Fibroblast of mammary gland (primary cell): Measurements from ENCODE around the gene SPATA2.

Experiments used
- DNase-seq: peaks from one replicate; pipeline ENCODE4 v3.0.0-alpha.2; 2010; ENCODE audit warnings: low read depth
- H3K4me3 ChIP-seq: 2 replicates; pipeline ENCODE4 v1.5.1; 2011; ENCODE audit warnings: low read depth, mild to moderate bottlenecking, low read length, moderate library complexity; ENCODE audit not compliant: control insufficient read depth
- TF ChIP-seq, protein P1 (sequence below): conservative IDR thresholded peaks from 2 replicates; pipeline ENCODE4 v1.5.1; 2011; ENCODE audit warnings: low read depth, low read length, inconsistent platforms; ENCODE audit not compliant: control insufficient read depth, insufficient read depth

SPATA2 gene

DNA sequence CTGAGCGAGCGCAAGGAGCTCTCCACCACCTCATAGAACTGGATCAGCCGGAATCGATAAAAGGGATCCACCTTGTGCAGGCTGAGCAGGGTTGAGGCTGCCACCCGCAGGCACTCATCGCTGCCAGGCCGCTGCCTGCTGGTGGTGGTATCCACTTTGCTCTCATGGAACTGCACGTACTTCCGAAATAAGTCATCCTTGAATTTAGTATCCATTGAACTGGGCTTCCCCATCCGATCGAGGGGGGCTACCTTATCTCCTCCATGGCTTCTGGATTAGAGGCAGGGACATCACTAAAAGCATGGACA lies 7.1 kb downstream of the SPATA2 start:
- DNase-seq, result no peak
- no peak overlapping the region for H3K4me3 ChIP-seq
- TF ChIP-seq, protein P1, sequence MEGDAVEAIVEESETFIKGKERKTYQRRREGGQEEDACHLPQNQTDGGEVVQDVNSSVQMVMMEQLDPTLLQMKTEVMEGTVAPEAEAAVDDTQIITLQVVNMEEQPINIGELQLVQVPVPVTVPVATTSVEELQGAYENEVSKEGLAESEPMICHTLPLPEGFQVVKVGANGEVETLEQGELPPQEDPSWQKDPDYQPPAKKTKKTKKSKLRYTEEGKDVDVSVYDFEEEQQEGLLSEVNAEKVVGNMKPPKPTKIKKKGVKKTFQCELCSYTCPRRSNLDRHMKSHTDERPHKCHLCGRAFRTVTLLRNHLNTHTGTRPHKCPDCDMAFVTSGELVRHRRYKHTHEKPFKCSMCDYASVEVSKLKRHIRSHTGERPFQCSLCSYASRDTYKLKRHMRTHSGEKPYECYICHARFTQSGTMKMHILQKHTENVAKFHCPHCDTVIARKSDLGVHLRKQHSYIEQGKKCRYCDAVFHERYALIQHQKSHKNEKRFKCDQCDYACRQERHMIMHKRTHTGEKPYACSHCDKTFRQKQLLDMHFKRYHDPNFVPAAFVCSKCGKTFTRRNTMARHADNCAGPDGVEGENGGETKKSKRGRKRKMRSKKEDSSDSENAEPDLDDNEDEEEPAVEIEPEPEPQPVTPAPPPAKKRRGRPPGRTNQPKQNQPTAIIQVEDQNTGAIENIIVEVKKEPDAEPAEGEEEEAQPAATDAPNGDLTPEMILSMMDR, result no peak

DNA sequence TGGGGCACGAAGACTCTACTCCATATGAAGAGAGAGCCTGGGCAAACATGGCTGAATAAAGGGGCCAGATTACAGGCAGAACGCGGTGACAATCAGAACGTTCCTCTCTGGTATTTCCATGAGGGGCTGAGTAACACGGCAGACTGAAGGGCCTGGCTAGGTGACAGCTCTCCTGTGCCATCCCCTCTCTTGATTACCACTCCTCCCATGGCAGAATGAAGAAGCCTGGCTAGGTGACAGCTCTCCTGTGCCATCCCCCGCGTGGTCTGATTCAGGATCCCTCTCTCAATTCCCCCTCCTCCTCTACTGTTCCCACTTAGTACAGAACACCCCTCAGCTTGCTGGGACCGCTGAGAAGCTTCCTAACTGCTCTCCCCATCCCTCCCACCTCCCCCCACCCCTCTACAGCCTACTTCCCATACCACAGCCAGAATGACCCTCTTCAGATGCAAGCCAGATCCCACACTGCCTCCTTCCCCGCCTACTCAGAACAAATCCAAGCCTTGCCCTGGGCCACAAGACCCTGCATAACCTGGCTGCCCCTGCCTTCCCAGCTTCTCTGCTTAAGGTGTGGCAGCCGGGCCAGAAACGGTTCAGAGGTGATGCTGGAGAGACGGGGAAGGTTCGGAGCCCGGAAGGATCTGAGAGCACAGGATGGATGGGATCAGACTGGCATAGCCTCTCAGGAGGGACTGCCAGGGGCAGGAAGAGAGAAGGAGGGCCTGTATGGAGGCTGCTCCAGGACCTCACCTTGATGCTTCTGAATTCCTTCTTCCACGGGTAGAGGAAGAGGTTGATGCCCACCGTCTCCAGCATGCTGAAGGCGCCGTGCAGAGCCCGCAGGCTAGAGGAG lies 7.7 kb downstream of the SPATA2 start:
- DNase-seq, result no peak
- TF ChIP-seq, protein P1, result no peak
- H3K4me3 ChIP-seq, result no peak overlapping the region

DNA sequence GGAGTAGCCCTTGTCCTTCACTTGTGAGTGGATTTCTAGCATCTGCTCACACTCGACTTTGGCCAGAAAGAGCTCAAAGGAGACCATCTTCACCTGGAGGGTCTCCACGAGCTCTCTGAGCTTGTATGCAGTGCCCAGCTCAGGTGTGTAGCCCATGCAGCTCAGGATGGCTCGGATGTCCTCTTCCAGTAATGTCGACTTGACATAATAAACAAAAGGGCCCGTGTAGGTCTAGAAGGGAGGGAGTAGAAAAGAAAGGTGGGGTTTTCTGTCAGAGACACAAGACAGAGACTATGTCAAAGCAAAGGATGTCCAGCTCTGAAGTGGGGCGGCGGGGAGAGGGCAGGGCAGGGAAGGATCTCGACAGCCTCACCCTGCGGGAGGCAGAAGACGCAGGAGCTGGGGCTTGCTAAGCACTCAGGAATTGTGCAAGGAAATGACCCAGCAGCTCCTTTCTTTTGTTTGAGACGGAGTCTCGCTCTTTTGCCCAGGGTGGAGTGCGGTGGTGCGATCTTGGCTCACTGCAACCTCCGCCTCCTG lies 8.6 kb downstream of the SPATA2 start:
- DNase-seq, result no peak
- no peak overlapping the region for H3K4me3 ChIP-seq
- TF ChIP-seq, protein P1, result no peak

DNA sequence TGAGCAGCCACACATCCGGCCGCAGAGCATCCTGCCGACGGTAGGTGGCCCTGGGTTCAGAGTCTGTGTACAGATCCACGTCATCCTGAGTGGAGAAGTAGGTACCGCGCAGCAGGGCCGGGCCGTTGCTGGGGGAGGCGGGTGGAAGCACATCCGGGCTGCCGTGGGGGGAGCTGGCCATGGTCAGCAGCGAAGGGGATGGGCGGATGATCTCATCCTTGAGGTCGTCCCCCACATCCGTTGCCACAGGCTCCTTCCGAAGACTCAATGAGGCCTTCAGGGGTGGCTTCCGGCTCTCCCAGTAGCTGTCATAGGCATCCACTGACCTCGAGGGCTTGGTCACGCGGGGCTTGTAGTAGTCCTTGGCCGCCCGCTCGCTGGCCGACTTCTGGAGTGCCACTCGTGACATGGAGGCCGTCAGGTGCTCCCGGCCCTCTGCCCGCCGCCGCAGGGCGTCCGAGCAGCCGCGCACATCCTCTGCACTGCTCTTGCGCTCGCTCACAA lies 9.2 kb downstream of the SPATA2 start:
- no peak for DNase-seq
- H3K4me3 ChIP-seq, result no peak overlapping the region
- TF ChIP-seq, protein P1, result no peak

DNA sequence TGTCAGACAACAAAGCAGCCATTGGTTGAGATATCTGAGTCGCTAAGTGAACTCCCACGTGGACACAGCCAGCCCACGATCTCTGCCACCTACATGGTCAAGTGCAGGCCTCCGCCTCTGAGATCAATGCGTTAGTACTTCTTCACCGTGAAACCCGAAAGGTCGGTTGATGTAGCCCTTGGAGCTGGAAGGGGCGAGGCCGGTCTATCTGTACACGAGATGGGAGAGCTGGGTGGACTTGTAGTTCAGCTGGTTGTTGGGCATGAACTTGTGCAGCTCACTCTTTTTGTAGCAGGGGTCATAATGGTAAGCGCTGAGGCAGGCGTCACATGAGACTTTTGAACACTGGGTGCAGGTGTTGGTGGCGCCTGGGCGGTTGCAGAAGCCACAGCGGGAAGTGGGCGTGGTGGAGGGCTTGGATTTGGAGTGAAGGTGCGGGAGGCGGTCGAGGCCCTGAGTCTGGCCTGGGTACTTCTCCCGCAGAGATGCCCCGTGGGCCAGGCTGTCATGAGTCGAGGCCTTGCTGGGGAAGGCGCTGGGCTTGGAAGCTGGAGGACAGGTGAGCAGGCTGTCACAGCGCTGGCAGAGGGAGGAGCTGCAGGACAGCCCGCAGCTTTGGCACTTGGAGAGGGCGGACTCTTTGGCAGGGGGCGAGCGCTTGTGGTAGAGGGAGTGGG lies 9.8 kb downstream of the SPATA2 start:
- TF ChIP-seq, protein P1, result no peak
- H3K4me3 ChIP-seq, result no peak overlapping the region
- DNase-seq, result no peak

DNA sequence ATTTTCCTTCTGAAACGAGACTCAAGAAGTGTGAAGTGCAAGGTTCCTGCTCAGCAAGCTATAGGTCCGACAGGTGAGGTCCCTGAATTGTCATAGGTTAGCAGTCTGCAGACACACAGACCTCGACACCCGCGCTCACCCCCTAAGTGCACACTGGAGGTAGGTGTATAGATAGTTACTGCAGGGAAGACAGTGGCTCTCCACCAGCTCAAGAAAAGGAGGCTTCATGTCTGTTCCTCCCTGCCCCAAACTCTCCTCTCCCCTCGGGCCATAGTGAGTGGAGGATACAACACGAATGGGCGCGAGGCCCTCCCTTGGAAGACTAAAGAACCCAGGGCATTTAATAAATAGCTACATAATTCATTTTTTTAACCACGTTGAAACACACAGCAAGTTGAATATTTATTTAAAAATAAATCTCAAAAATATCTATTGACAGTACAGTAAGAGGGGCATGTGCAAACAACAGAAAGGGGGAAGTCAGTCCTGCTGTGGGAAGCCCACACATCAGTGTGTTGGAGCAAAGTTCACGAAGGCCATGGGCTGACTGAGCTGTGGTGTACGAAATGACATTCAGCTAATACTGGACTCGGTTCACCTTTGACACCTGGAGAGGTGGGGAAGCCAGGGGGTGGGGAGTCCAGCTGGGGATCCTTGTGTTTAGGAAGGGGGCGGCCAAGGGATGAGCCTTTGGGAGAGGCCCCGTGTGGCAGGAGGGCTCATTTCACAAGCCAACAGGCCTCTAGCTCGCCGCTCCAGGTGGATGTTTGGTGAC lies 10.7 kb downstream of the SPATA2 start:
- DNase-seq, result no peak
- TF ChIP-seq, protein P1, result no peak
- H3K4me3 ChIP-seq, result no peak overlapping the region
